Endothelial cell of umbilical vein (primary cell): ENCODE measurements around the gene GPR155.

ENCODE experiments used
- CTCF ChIP-seq, 2 donors: IDR thresholded peaks; 1 replicate in 1 of 2; 2 replicates in 1 of 2; pipeline ENCODE4 v1.5.1; 2011; ENCODE audit warnings: low read length in 2 of 2, mild to moderate bottlenecking in 2 of 2, moderate library complexity in 2 of 2, control low read depth in 1 of 2, inconsistent platforms in 1 of 2, low read depth in 1 of 2; ENCODE audit not compliant: insufficient read depth in 1 of 2; ENCODE audit errors: extremely low read depth in 1 of 2
- EZH2 ChIP-seq: IDR thresholded peaks from 2 replicates; pipeline ENCODE4 v1.6.1; 2012; ENCODE audit warnings: borderline replicate concordance, low read depth, mild to moderate bottlenecking, moderate library complexity, low read length, inconsistent platforms; ENCODE audit not compliant: severe bottlenecking

- TF ChIP-seq CTCF (IDR thresholded peaks at IDR 0.05; ENCODE audit: extremely low read depth in 1 of 2, insufficient read depth in 1 of 2, low read depth in 1 of 2, low read length in 2 of 2), result no peak
- no peak for TF ChIP-seq EZH2
Observed at GRCh38 chr2:174511580-174512260, 24.9 kb upstream of the GPR155 start.
